Activated naive CD8-positive, alpha-beta T cell treated with anti-CD3 and anti-CD28 coated beads, Interleukin-2, amount 10 ng/mL, durations not matched to agents 7 days and 5 days (primary cell): ENCODE results near the gene CNGA4. TPM values are rescaled to one million over a fixed set of nuclear protein-coding genes. Genes with fewer than 3 reads are reported as not detected.
A peak's percentile ranks its signal among the peaks of the same experiment; 100 is the strongest.
"Not testable (repeated sequence)": the region's sequence is repeated elsewhere in the genome, so short reads cannot be mapped to it uniquely, and the experiment has no call there.

Experiments used
- ATAC-seq: fragments of 150-1000 bp; cut with Tn5 transposase; one replicate; pipeline ENCODE4 v1.10.0; 2021; ENCODE audit warnings: low read depth, moderate library complexity
- POLR2A ChIA-PET: fragments of 350-600 bp; sonication (Branson Sonifier 250); formaldehyde crosslinking; loops from one replicate; lab custom pipeline; 2021; ENCODE audit warnings: antibody characterized with exemption; lab: Charles Lee
- DNase-seq: peaks from one replicate; pipeline ENCODE4 v3.0.0; 2021
- H3K27ac Mint-ChIP-seq: one replicate; pipeline ENCODE4 v1.8.0; 2022; ENCODE audit warnings: mild to moderate bottlenecking, mixed read lengths
- H3K27me3 Mint-ChIP-seq: one replicate; pipeline ENCODE4 v1.8.0; 2022; ENCODE audit warnings: mild to moderate bottlenecking, moderate library complexity, mixed read lengths
- H3K36me3 Mint-ChIP-seq: one replicate; pipeline ENCODE4 v1.8.0; 2021; ENCODE audit warnings: mild to moderate bottlenecking, mixed read lengths
- H3K4me1 Mint-ChIP-seq: one replicate; pipeline ENCODE4 v1.8.0; 2021; ENCODE audit warnings: mixed read lengths
- H3K4me3 Mint-ChIP-seq: one replicate; pipeline ENCODE4 v1.8.0; 2022; ENCODE audit warnings: mild to moderate bottlenecking, moderate library complexity, mixed read lengths
- H3K9me3 Mint-ChIP-seq: one replicate; pipeline ENCODE4 v1.8.0; 2021; ENCODE audit warnings: mixed read lengths
- total RNA-seq, 2 experiments: library from RNA; stranded (reverse); gene quantifications; one replicate each; pipeline ENCODE4 v1.2.3, GENCODE V29; 2021

CNGA4 gene
- total RNA-seq, 2 experiments from 2014 or later: 0.20 to 0.22 TPM

DNA sequence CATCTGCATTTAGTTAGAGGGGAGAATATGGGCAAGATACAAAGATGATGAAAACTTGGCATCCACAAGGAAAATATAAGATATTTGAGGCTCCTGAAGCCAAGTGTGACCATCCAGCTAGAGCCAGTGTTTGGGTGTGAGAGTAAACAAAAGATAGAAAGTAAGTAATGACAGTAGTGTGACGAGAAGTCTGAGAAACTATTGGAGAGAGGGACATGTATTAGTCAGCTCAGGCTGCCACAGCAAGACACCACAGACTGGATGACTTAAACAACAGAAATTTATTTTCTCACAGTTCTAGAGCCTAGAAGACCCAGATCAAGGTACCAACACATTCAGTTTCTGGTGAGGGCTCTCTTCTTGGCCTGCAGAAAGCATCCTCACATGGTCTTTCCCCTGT is 14.3 kb downstream of the CNGA4 start:
- DNase-seq: no peak
- H3K4me3 Mint-ChIP-seq: no peak overlapping the region
- H3K27ac Mint-ChIP-seq: no peak overlapping the region
- POLR2A ChIA-PET: interaction anchor here (1.9 kb wide), 1 partner anchor 9 kb away, joined by 5 read pairs; no protein-coding TSS in a partner anchor
- ATAC-seq: no peak
- no peaks in the 10 kb centered on the region for H3K9me3 Mint-ChIP-seq
- no peaks in the 10 kb centered on the region for H3K4me1 Mint-ChIP-seq
- no peaks in the 10 kb centered on the region for H3K36me3 Mint-ChIP-seq
- H3K27me3 Mint-ChIP-seq: peaks cover 8% of the 10 kb centered on the region

DNA sequence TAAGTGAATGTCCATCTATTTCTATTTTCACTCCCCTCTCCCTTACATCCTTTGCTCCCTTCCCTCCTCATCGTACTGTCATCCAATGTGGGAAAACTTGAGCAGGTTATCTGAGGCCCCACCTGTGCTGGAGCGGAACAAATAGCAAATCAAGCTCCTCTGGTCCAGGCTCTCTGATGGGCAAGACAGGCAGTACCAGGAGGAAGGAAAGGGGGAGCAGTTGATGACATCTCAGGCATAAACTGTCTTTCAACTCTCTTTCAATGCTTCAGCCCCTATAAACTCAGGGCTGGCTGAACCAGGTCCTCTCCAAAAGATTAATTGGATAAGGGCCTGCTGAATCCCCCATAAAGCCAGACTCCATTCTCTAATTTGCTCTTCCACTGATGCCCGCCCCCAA is 19.3 kb downstream of the CNGA4 start:
- Mint-ChIP-seq H3K4me1 (no peaks in the 10 kb centered on the region), H3K4me3 (no peak overlapping the region), H3K36me3 (no peaks in the 10 kb centered on the region), H3K27ac (no peak overlapping the region), H3K9me3 (no peaks in the 10 kb centered on the region), H3K27me3 (no peaks in the 10 kb centered on the region)
- POLR2A ChIA-PET: no interaction called here
- ATAC-seq: no peak
- no peak for DNase-seq

- ATAC-seq: no peak
- POLR2A ChIA-PET: interaction anchor here (0.7 kb wide), 1 partner anchor 23 kb away, joined by 3 read pairs; no protein-coding TSS in a partner anchor
- Mint-ChIP-seq H3K27ac (no peak overlapping the region), H3K9me3 (no peaks in the 10 kb centered on the region), H3K36me3 (no peaks in the 10 kb centered on the region), H3K27me3 (peaks cover 1% of the 10 kb centered on the region), H3K4me3 (no peak overlapping the region), H3K4me1 (no peaks in the 10 kb centered on the region)
- no peak for DNase-seq
These were observed 19.7 kb downstream of the CNGA4 start for GRCh38 chr11:6258571-6259081.

- POLR2A ChIA-PET: no interaction called here
- H3K4me3 Mint-ChIP-seq: no peak overlapping the region
- peak; percentile 25 for ATAC-seq
These were observed 21.4 kb downstream of the CNGA4 start for GRCh38 chr11:6260207-6260726.

GRCh38 chr11:6263662-6264061 is 24.8 kb downstream of the CNGA4 start:
- Mint-ChIP-seq H3K4me3 (no peak overlapping the region), H3K36me3 (no peaks in the 10 kb centered on the region), H3K27ac (no peak overlapping the region), H3K9me3 (no peaks in the 10 kb centered on the region), H3K27me3 (peaks cover 15% of the 10 kb centered on the region), H3K4me1 (no peaks in the 10 kb centered on the region)
- POLR2A ChIA-PET: interaction anchor here (0.5 kb wide), 1 partner anchor 22 kb away, joined by 3 read pairs; no protein-coding TSS in a partner anchor
- ATAC-seq (no peak), DNase-seq (no peak)

More at GRCh38 chr11:6260207-6260726, 21.4 kb downstream of the CNGA4 start:
- no peak for DNase-seq
- H3K9me3 Mint-ChIP-seq: no peaks in the 10 kb centered on the region
- H3K27ac Mint-ChIP-seq: no peak overlapping the region
- peaks cover 10% of the 10 kb centered on the region for H3K27me3 Mint-ChIP-seq
- no peaks in the 10 kb centered on the region for H3K36me3 Mint-ChIP-seq
- no peaks in the 10 kb centered on the region for H3K4me1 Mint-ChIP-seq

DNA sequence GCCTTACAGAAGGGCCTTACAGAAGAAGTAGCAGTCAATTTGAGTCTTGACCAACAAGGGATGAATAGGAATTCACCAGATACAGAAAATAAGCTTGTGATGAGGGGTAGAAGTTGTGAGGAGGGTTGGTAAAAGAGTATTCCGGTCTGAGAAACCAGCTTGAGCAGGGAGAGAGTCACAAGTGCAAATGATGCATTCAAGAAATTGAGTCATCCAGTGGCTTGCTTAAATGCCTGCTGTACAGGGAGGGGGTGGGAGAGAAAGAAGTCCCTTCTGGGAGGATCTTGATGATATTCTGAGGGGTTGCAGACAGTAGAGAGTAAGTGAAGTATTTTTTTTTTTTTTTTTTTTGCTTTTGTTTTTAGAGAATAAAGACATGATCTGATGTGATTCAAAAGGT is 29.9 kb downstream of the CNGA4 start:
- POLR2A ChIA-PET: interaction anchor here (0.7 kb wide), 1 partner anchor 92 kb away, joined by 4 read pairs; no protein-coding TSS in a partner anchor
- H3K27me3 Mint-ChIP-seq: peaks cover 24% of the 10 kb centered on the region
- H3K36me3 Mint-ChIP-seq: no peaks in the 10 kb centered on the region
- DNase-seq (no peak), ATAC-seq (no peak)
- H3K27ac Mint-ChIP-seq: no peak overlapping the region
- H3K4me1 Mint-ChIP-seq: peaks cover 5% of the 10 kb centered on the region
- no peak overlapping the region for H3K4me3 Mint-ChIP-seq
- no peaks in the 10 kb centered on the region for H3K9me3 Mint-ChIP-seq

DNA sequence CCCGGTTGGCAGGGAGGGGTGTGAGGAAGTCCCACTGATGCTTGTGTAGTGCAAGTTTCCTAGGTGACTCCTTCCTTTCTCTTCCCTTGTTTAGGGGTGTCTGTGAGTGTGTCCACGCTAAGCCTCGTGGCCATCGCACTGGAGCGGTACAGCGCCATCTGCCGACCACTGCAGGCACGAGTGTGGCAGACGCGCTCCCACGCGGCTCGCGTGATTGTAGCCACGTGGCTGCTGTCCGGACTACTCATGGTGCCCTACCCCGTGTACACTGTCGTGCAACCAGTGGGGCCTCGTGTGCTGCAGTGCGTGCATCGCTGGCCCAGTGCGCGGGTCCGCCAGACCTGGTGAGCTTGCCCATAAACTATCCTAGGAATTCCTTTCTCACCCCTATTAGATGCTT is 31.1 kb downstream of the CNGA4 start:
- Mint-ChIP-seq H3K4me1 (peaks cover 5% of the 10 kb centered on the region), H3K27ac (no peak overlapping the region), H3K27me3 (peaks cover 29% of the 10 kb centered on the region), H3K36me3 (no peaks in the 10 kb centered on the region), H3K9me3 (no peaks in the 10 kb centered on the region), H3K4me3 (no peak overlapping the region)
- POLR2A ChIA-PET: no interaction called here
- ATAC-seq (no peak), DNase-seq (no peak)

- H3K9me3 Mint-ChIP-seq: no peaks in the 10 kb centered on the region
- peaks cover 35% of the 10 kb centered on the region for H3K27me3 Mint-ChIP-seq
- no peak overlapping the region for H3K27ac Mint-ChIP-seq
- H3K4me3 Mint-ChIP-seq: no peak overlapping the region
- POLR2A ChIA-PET: no interaction called here
- H3K4me1 Mint-ChIP-seq: peaks cover 5% of the 10 kb centered on the region
- ATAC-seq (no peak), DNase-seq (no peak)
- H3K36me3 Mint-ChIP-seq: no peaks in the 10 kb centered on the region
These were observed 31.8 kb downstream of the CNGA4 start for GRCh38 chr11:6270584-6271246.

DNA sequence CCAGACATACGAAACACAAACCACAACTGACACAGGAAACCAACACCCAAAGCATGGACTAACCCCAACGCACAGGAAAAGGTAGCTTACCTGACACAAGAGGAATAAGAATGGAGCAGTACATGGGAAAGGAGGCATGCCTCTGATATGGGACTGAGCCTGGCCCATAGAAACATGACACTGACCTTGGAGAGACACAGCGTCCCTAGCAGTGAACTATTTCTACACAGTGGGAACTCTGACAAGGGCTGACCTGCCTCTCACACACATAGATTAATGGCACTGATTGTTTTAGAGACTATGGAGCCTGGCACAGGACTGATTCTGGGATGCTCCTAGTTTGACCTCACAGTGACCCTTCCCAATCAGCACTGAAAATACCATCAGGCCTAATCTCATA is 32.7 kb downstream of the CNGA4 start:
- H3K36me3 Mint-ChIP-seq: no peaks in the 10 kb centered on the region
- H3K4me1 Mint-ChIP-seq: peaks cover 5% of the 10 kb centered on the region
- DNase-seq (no peak), ATAC-seq (no peak)
- H3K27me3 Mint-ChIP-seq: peaks cover 38% of the 10 kb centered on the region
- H3K4me3 Mint-ChIP-seq: no peak overlapping the region
- H3K9me3 Mint-ChIP-seq: no peaks in the 10 kb centered on the region
- no peak overlapping the region for H3K27ac Mint-ChIP-seq
- POLR2A ChIA-PET: no interaction called here

- Mint-ChIP-seq H3K4me1 (peaks cover 5% of the 10 kb centered on the region), H3K27ac (no peak overlapping the region), H3K36me3 (no peaks in the 10 kb centered on the region), H3K9me3 (no peaks in the 10 kb centered on the region), H3K27me3 (peaks cover 50% of the 10 kb centered on the region), H3K4me3 (no peak overlapping the region)
- DNase-seq (no peak), ATAC-seq (no peak)
- POLR2A ChIA-PET: no interaction called here
These were observed 34.3 kb downstream of the CNGA4 start for GRCh38 chr11:6273188-6273587.

- H3K4me1 Mint-ChIP-seq, ATAC-seq, H3K4me3 Mint-ChIP-seq, H3K27ac Mint-ChIP-seq, POLR2A ChIA-PET, H3K36me3 Mint-ChIP-seq, DNase-seq, H3K9me3 Mint-ChIP-seq: not testable (repeated sequence)
- peaks cover 53% of the 10 kb centered on the region for H3K27me3 Mint-ChIP-seq
These were observed 41.9 kb downstream of the CNGA4 start for GRCh38 chr11:6280809-6281208.

DNA sequence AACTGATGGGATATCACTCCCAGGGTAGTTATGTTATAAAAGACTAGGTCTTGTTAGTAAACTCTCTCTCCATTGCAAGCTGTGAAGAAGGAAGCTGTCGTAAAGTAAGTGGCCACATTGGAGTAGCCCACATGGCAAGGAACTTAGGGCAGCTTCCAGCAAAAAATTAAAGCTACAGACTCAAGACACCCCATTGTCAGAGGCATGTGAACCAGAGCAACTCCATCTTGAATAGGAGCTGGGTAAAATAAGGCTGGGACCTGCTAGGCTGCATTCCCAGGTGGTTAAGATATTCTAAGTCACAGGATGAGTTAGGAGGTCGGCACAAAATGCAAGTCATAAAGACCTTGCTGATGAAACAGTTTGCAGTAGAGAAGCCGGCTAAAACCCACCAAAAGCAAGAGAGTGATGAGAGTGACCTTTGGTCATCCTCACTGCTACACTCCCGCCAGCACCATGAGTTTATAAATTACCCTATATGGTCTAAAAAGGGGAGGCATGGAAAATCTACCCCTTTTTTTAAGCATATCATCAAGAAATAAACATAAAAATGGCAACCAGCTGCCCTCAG is 44.6 kb downstream of the CNGA4 start:
- POLR2A ChIA-PET: no interaction called here
- ATAC-seq (no peak), DNase-seq (no peak)
- Mint-ChIP-seq H3K27me3 (peaks cover 36% of the 10 kb centered on the region), H3K36me3 (no peaks in the 10 kb centered on the region), H3K4me3 (no peak overlapping the region), H3K4me1 (no peaks in the 10 kb centered on the region), H3K27ac (no peak overlapping the region), H3K9me3 (no peaks in the 10 kb centered on the region)

- H3K27me3 Mint-ChIP-seq: peaks cover 32% of the 10 kb centered on the region
- H3K9me3 Mint-ChIP-seq: no peaks in the 10 kb centered on the region
- POLR2A ChIA-PET: no interaction called here
- ATAC-seq (no peak), DNase-seq (no peak)
- no peak overlapping the region for H3K4me3 Mint-ChIP-seq
- H3K4me1 Mint-ChIP-seq: no peaks in the 10 kb centered on the region
- H3K36me3 Mint-ChIP-seq: no peaks in the 10 kb centered on the region
- no peak overlapping the region for H3K27ac Mint-ChIP-seq
These were observed 45.4 kb downstream of the CNGA4 start for GRCh38 chr11:6284250-6284649.

GRCh38 chr11:6285019-6285418 is 46.1 kb downstream of the CNGA4 start:
- Mint-ChIP-seq H3K36me3 (no peaks in the 10 kb centered on the region), H3K9me3 (no peaks in the 10 kb centered on the region), H3K27ac (no peak overlapping the region), H3K4me1 (no peaks in the 10 kb centered on the region), H3K27me3 (peaks cover 38% of the 10 kb centered on the region), H3K4me3 (no peak overlapping the region)
- POLR2A ChIA-PET: interaction anchor here (0.7 kb wide), 1 partner anchor 22 kb away, joined by 3 read pairs; no protein-coding TSS in a partner anchor
- no peak for DNase-seq
- no peak for ATAC-seq
